GM21423 (cell line): ENCODE data around the gene KAZN.

Experiments
- ATAC-seq: cut with Tn5 transposase; IDR thresholded peaks from one replicate; pipeline ENCODE4 v1.9.1; 2021; ENCODE audit warnings: mild to moderate bottlenecking, moderate library complexity; ENCODE audit not compliant: unreplicated experiment

Gene KAZN

GRCh38 chr1:14705824-14706223 lies 107.3 kb downstream of the KAZN start:
- ATAC-seq, result no peak

- ATAC-seq, result no peak
These were observed 108.1 kb downstream of the KAZN start for GRCh38 chr1:14706631-14707030.

GRCh38 chr1:14707531-14708445 lies 109.3 kb downstream of the KAZN start:
- no peak for ATAC-seq

GRCh38 chr1:14710331-14710730 lies 111.8 kb downstream of the KAZN start:
- ATAC-seq, result no peak

- no peak for ATAC-seq
These were observed 113.7 kb downstream of the KAZN start for GRCh38 chr1:14712136-14712535.

- no peak for ATAC-seq
These were observed 114.6 kb downstream of the KAZN start for GRCh38 chr1:14713077-14713476.

GRCh38 chr1:14715266-14715665 lies 116.8 kb downstream of the KAZN start:
- no peak for ATAC-seq

- no peak for ATAC-seq
These were observed 117.3 kb downstream of the KAZN start for GRCh38 chr1:14715802-14716201.

- ATAC-seq, result no peak
These were observed 118.0 kb downstream of the KAZN start for GRCh38 chr1:14716474-14716873.

GRCh38 chr1:14718476-14718875 lies 120.0 kb downstream of the KAZN start:
- ATAC-seq, result no peak

- no peak for ATAC-seq
These were observed 124.9 kb downstream of the KAZN start for GRCh38 chr1:14723401-14723800.

GRCh38 chr1:14724246-14724645 lies 125.8 kb downstream of the KAZN start:
- ATAC-seq, result no peak

GRCh38 chr1:14724678-14725077 lies 126.2 kb downstream of the KAZN start:
- no peak for ATAC-seq

GRCh38 chr1:14725238-14725637 lies 126.8 kb downstream of the KAZN start:
- ATAC-seq, result no peak

GRCh38 chr1:14725695-14726094 lies 127.2 kb downstream of the KAZN start:
- ATAC-seq, result no peak

GRCh38 chr1:14726606-14727005 lies 128.1 kb downstream of the KAZN start:
- ATAC-seq, result no peak

- no peak for ATAC-seq
These were observed 130.0 kb downstream of the KAZN start for GRCh38 chr1:14728516-14728915.

- ATAC-seq, result no peak
These were observed 134.2 kb downstream of the KAZN start for GRCh38 chr1:14732728-14733047.

- no peak for ATAC-seq
These were observed 134.7 kb downstream of the KAZN start for GRCh38 chr1:14733048-14733778.

GRCh38 chr1:14733779-14734140 lies 135.3 kb downstream of the KAZN start:
- no peak for ATAC-seq

- ATAC-seq, result no peak
These were observed 137.4 kb downstream of the KAZN start for GRCh38 chr1:14735841-14736240.

GRCh38 chr1:14737561-14738094 lies 139.1 kb downstream of the KAZN start:
- no peak for ATAC-seq
